Progenitor cell of endocrine pancreas (in vitro differentiated cells): ENCODE data around the gene C2CD4A. TPM values are rescaled to one million over a fixed set of nuclear protein-coding genes. Genes with fewer than 3 reads are reported as not detected.

ENCODE experiments used
- DNase-seq: peaks from one replicate; pipeline ENCODE4 v3.0.0; 2021; ENCODE audit warnings: low spot score; ENCODE audit not compliant: unreplicated experiment
- H3K27ac Mint-ChIP-seq: 2 replicates; pipeline ENCODE4 v1.8.0; 2021; ENCODE audit warnings: mild to moderate bottlenecking, moderate library complexity, mixed read lengths
- H3K27me3 Mint-ChIP-seq: 2 replicates; pipeline ENCODE4 v1.8.0; 2021; ENCODE audit warnings: mixed read lengths
- H3K36me3 Mint-ChIP-seq: 2 replicates; pipeline ENCODE4 v1.8.0; 2022; ENCODE audit warnings: mixed read lengths; ENCODE audit not compliant: insufficient read depth
- H3K4me1 Mint-ChIP-seq: 2 replicates; pipeline ENCODE4 v1.8.0; 2021; ENCODE audit warnings: low read depth, mixed read lengths
- H3K4me3 Mint-ChIP-seq: 2 replicates; pipeline ENCODE4 v1.8.0; 2021; ENCODE audit warnings: low read depth, mild to moderate bottlenecking, moderate library complexity, mixed read lengths
- H3K9me3 Mint-ChIP-seq: 2 replicates; pipeline ENCODE4 v1.8.0; 2021; ENCODE audit warnings: low read depth, mixed read lengths
- long read RNA-seq: library from polyadenylated mRNA; unstranded; transcript quantifications from one replicate; pipeline ENCODE4 v2.0.0, GENCODE V29; 2020
- total RNA-seq: library from RNA; stranded (reverse); gene quantifications from 2 replicates; pipeline ENCODE4 v1.2.1, GENCODE V29; 2021
- TF ChIP-seq, protein P1 (sequence below): fragments of 200-600 bp; sonication (generic); IDR thresholded peaks from one replicate; pipeline ENCODE4 v1.5.0; 2021; ENCODE audit warnings: antibody characterized with exemption, mild to moderate bottlenecking; ENCODE audit not compliant: unreplicated experiment

C2CD4A gene, protein sequence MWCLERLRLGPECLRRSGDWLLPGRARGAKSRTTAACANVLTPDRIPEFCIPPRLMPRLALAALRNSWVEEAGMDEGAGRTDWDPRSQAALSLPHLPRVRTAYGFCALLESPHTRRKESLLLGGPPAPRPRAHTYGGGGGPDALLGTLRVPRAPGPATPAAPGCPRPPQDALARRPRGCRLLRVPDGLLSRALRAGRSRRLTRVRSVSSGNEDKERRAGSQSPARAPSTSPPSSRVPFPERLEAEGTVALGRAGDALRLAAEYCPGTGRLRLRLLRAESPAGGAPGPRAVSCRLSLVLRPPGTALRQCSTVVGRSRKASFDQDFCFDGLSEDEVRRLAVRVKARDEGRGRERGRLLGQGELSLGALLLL
- 0.17 and 0.20 TPM in 2 replicates for total RNA-seq
- long read RNA-seq: 0 reads

DNA sequence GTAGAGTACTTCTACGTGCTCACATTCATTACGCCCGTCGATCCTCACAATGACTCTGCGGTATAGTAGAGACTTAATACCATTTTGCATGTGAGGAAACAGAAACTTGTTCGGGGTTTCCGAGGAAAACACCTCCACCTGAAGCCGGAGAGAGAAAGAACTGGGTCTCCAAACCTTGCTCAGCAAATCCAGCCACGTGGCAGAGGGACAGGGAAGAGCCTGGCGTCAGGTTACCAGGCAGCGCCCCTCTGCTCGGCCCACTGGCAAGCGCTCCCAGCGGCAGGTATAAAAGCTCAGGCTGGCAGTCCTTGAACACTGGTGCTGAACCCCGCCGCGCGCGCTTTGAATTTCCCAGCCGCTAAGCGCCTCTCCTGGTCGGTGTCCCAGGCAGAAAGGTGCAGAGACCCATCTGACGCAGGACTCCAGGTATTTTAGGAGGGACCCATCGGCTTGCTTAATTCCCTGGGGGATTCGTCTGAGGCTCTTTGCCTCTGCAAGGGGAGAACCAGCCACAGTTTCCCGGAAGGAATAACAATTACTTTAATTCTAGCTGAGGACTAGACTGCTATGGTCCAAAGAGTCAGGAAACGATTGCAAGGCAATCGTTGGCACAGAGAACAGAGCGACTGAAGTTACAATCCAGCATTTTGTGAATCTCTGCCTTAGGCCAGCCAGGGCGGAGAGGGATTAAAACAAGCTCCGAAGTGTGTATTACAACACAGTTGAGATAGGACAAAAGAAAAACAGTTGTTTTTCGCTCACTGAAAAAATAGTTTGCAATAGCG lies at the start of gene C2CD4A:
Gene C2CD4A (plus strand): TSS at position 315 of the 785 bp plus-strand sequence. CDS start 637 bp downstream, outside the sequence.
- no peaks in the 10 kb centered on the region for H3K9me3 Mint-ChIP-seq
- H3K27me3 Mint-ChIP-seq: peaks cover 64% of the 10 kb centered on the region
- H3K4me3 Mint-ChIP-seq: peak within 1 kb of the TSS; percentile 70
- DNase-seq: peak; percentile 63
- H3K4me1 Mint-ChIP-seq: peaks cover 9% of the 10 kb centered on the region
- TF ChIP-seq, protein P1, sequence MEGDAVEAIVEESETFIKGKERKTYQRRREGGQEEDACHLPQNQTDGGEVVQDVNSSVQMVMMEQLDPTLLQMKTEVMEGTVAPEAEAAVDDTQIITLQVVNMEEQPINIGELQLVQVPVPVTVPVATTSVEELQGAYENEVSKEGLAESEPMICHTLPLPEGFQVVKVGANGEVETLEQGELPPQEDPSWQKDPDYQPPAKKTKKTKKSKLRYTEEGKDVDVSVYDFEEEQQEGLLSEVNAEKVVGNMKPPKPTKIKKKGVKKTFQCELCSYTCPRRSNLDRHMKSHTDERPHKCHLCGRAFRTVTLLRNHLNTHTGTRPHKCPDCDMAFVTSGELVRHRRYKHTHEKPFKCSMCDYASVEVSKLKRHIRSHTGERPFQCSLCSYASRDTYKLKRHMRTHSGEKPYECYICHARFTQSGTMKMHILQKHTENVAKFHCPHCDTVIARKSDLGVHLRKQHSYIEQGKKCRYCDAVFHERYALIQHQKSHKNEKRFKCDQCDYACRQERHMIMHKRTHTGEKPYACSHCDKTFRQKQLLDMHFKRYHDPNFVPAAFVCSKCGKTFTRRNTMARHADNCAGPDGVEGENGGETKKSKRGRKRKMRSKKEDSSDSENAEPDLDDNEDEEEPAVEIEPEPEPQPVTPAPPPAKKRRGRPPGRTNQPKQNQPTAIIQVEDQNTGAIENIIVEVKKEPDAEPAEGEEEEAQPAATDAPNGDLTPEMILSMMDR: peak; percentile 46
- H3K27ac Mint-ChIP-seq: peak within 1 kb of the TSS; percentile 73
- no peaks in the 10 kb centered on the region for H3K36me3 Mint-ChIP-seq

DNA sequence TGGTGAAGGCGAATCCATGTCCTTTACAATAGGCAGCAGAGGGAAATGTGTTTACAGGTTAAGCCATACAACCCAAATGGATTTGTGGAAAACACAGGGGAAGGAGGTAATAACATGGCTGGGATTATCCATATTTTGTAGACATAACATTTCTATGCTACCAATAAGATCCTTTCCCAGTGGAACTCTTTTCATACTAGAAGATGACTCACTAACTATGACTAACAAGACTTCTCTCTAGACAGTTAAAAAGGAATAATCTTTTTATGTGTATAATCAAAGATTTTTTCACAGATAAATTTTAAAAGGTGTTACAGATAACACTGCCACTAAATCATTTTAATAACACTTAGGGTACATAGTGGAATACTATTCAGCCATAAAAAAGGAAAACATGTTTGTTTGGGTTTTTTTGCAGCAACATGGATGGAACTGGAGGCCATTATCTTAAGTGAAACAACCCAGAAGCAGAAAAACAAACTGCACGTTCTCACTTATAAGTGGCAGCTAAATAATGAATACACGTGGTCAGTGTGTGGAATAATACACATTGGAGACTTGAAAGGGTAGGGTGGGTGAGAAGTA lies 46.1 kb upstream of the C2CD4A start:
- H3K27ac Mint-ChIP-seq: no peak overlapping the region
- H3K4me3 Mint-ChIP-seq: no peak overlapping the region

DNA sequence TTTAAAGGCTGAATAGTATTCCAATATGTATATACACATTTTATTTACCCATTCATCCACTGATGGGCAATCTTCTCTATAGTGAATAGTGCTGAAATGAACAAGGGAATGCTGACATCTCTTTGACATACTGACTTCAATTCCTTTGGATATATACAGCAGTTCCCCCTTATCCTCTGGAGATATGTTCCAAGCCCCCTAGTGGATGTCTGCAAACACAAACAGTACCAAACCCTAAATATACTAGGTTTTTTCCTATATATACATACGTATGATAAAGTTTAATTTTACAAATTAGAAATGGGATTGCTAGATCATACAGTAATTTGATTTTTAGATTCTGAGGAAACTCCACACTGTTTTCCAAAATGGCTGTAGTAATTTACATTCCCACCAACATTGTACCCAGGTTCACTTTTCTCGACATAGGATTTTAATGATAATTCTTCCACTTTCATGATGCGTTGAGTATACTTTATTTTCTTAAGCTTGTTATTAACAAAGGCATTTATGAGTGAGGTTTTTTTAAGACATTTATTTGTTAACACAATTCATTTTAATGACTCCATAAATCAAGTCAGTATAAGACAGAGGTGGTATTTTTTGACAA lies 44.7 kb upstream of the C2CD4A start:
- Mint-ChIP-seq H3K4me3 (no peak overlapping the region), H3K9me3 (peaks cover 7% of the 10 kb centered on the region), H3K27me3 (no peaks in the 10 kb centered on the region), H3K36me3 (peaks cover 27% of the 10 kb centered on the region), H3K4me1 (peaks cover 3% of the 10 kb centered on the region), H3K27ac (no peak overlapping the region)
- TF ChIP-seq, protein P1: peak; percentile 50
- no peak for DNase-seq

More for the DNA sequence above, 46.1 kb upstream of the C2CD4A start:
- no peak for DNase-seq
- no peaks in the 10 kb centered on the region for H3K27me3 Mint-ChIP-seq
- peaks cover 3% of the 10 kb centered on the region for H3K4me1 Mint-ChIP-seq
- H3K36me3 Mint-ChIP-seq: peaks cover 34% of the 10 kb centered on the region
- peaks cover 10% of the 10 kb centered on the region for H3K9me3 Mint-ChIP-seq
- TF ChIP-seq, protein P1: no peak

DNA sequence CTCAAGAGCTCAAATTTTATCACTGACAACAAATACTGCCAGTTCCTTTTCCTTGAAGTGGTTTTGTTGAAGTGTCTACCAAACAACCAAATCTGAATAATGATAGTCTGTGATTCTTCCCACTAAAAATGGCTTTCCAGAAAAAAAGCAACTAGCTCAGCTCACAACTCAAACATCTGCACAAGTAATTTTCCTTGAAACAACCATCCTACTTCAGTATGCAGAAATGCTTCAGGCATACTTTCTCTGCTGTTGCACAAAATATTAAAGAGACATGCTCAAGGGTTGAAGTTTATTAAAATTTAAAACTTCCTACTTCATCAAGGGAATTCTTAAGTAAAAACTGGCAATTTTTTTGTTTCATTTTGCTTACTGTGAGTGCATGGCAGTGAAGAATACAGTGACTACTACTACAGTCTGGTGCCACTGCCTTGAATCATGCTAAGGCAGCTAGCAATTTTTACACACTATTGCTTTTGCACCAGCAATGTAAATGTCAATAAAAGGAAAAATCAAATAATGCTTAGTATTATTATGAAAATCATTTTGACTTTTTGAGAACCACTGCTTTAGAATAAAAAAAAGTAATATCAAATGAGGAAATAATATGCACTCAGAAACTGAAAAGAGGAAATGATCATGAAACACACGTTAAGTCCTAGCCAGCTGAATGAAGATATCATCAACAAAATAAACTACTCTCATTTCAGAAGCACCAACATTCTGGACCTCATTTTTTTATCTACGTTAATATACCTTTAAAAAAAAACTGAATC lies 40.1 kb upstream of the C2CD4A start:
- peaks cover 11% of the 10 kb centered on the region for H3K36me3 Mint-ChIP-seq
- no peak overlapping the region for H3K4me3 Mint-ChIP-seq
- TF ChIP-seq, protein P1: no peak
- H3K27me3 Mint-ChIP-seq: no peaks in the 10 kb centered on the region
- H3K9me3 Mint-ChIP-seq: no peaks in the 10 kb centered on the region
- DNase-seq: no peak
- no peak overlapping the region for H3K27ac Mint-ChIP-seq
- H3K4me1 Mint-ChIP-seq: peaks cover 3% of the 10 kb centered on the region
